Fibroblast of the conjunctiva (primary cell): ENCODE measurements around the gene RPL4.
"Not testable (repeated sequence)": the region's sequence is repeated elsewhere in the genome, so short reads cannot be mapped to it uniquely, and the experiment has no call there.

Experiments
- DNase-seq: peaks from one replicate; pipeline ENCODE4 v3.0.0-alpha.2; 2010; ENCODE audit warnings: low read depth

RPL4 gene

DNA sequence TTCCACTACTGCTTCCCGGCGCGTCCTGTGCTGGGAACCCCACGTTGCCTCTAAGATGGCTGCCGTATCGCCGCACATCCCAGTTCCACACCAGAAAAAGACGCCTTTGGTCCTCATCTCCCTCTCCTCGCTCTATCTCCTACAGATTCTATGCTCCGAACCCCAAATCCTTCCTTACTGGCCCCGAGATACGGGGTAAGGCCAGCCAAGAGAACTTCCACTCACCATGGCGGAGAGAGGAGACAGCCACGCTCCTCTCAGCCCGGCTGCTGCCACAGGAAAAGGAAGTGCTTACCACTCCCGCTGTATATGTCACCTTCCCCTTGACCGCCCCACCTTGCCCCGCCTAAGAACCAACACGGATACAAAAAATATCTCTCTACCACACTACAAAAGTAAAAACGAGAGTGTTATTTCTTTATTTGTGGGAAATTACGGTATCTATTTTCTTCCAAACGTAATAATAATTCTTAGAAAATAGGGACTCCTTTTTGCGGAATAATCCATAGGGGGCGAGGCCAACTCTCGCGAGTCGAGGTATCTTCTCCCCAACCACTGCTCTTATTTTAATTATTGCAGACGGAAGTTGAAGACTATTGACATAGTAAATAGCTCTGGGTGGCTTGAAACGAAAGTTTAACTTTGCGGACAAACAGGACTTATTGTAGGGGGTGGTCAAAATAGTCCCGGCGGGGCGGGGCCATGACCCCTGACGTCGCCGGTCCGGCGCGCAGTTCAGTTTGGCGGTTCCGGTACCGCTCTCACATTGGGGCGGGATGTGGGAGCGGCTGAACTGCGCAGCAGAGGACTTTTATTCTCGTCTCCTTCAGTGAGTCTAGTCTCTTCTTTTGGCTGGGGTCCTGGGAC lies at the start of gene RPL4, which contains the start of gene ZWILCH:
TSS of gene RPL4 (minus strand) at position 293 of the 867 bp plus-strand sequence. CDS start at position 228, 65 bp downstream.
TSS of gene ZWILCH (plus strand) at position 764 of the 867 bp plus-strand sequence. CDS start at position 777, 13 bp downstream.
- DNase-seq = peak; percentile 78

DNA sequence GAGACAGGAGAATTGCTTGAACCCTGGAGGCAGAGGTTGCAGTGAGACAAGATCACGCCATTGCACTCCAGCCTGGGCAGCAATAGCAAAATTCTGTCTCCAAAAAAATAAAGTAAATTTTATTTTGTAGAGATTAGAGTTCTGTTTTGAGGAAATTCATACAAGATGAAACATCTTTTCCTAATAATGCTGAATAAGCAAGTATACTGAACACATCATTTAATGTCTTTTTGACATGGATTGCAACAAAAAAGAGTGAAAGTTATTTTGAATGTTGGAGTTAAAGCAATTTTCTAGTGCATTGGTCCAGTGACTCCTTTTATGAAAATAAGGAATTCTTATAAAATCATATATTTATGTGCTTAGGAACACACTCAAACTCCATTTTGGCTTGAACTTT lies 40.6 kb upstream of the RPL4 start:
- DNase-seq = no peak

DNA sequence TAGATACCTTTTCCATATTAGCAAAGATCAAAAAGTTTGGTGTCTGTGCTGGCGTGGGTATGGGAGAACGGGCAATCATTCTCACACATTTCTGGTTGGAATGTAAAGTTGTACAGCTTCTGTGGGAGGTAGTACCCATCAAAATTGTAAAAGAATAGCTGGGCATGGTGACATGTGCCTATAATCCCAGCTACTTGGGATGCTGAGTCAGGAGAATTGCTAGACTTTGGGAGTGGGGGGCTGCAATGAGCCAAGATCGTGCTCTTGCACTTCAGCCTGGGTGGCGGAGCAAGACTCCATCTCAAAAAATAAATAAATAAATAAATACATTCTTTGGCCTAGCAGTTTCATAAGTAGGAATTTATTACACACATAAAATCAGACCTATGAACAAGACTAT lies 38.2 kb upstream of the RPL4 start:
- DNase-seq = no peak

DNA sequence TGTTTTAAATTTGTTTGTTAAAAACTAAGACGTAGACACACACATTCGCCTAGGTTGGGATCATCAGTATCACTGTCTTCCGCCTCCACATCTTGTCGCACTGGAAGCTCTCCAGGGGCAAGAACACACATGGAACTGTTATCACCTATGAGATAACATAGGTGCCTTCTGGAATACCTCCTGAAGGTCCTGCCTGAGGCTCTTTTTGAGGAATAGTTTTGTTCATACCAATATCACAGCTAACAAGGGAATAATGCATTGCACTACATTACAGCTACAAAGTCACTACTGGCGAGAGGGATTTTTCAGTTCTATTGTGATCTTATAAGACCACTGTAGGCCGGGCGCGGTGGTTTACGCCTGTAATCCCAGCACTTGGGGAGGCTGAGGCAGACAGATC lies 30.4 kb upstream of the RPL4 start:
- no peak for DNase-seq

DNA sequence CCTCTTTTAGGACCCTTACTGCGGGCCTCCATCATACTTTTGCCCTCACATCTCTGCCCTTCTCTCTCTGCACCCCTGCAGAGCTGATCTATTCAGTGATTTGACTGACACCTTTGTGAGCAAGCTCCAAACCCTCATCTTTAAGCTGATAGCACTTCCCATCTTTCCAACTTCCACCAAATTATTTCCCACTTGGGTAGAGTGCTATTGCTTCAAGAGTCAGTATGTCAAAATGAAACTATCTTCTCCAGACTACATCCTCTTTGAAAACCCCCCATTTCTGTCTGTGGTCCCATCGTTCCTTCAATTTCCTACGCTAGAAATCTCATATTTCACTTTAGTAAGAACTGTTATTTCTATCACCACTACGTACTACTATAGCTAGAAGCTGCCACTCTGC lies 20.2 kb upstream of the RPL4 start:
- DNase-seq = no peak

DNA sequence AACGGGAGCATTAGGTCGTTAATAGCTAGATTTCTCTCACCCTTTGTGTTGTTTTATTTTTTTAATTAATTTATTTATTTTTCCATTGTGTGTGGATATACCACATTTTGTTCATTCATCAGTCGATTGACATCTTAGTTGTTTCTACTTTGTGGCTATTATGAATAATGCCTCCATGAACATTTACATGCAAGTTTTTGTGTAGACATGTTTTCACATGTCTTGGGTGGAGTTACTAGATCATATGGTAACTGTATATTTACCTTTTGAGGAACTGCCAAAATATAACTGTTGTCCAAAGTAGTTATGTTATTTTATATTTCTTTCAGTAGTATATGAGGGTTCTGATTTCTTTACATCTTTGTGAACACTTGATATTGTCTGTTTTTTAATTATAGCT lies 19.3 kb upstream of the RPL4 start:
- no peak for DNase-seq

DNA sequence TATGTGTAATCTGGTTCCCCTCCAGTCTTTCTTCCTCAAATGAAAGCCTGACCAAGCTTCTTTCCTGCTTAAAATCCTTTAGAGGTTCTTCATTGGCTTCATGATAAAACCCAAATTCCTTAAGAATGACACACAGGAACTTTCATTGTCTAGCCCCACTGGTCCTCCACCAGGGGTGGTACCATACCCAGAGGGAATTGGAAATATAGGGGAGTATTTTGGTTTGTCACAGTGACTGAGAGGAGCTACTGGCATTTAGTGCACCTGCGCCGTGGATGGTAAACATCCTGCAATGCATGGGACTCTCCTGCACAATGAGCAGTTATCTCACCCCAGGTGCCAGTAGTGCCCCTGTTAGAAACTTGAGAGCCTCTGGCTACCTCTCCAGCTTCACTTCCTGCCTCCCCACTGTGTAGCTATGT lies 11.3 kb upstream of the RPL4 start:
- no peak for DNase-seq

DNA sequence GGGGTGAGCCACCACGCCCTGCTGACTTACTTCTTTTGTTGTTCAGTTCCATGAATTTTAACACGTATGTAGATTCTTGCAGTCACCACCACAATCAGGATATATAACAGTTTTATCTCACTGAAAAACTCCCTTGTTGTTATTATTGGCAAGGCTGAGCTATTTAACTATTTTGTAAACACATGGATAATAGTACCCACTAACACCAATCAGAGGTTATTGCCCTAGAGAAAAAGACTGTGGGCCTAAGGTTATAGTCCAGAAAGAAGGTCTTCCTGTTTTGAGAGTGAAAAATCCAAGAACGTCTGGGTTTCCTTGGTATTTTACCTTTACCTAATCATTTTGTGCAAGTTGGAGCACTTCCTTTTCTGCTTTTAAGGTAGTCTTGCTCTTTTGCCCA lies 9.9 kb upstream of the RPL4 start:
- no peak for DNase-seq

DNA sequence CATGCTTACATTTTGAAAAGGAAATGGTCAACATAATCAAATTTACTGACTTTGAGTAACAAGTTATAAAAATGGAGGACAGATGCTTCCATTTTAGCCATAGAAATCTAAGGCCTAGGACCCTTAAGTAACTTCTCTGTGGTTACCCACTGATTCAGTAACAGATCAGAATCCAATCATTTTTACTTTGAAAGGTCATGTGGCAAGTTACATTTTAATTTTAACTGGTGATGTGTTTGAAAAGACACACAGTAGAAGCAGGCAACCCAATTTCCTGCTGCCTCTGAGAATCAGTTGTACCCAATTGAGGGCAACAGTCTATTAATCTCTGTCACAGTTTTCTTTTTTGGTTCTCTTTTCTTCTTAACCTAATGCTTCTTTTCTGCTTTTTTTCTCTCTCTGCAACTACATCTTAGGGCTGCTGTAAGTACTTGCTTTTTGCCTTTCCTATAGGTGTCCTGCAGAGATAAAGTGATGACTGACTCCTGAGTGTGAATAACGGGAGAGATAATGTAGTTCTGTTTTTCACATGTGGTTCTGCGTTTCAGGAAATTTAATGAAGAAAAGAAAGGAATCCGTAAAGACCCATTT lies 3.7 kb upstream of the RPL4 start:
- no peak for DNase-seq

DNA sequence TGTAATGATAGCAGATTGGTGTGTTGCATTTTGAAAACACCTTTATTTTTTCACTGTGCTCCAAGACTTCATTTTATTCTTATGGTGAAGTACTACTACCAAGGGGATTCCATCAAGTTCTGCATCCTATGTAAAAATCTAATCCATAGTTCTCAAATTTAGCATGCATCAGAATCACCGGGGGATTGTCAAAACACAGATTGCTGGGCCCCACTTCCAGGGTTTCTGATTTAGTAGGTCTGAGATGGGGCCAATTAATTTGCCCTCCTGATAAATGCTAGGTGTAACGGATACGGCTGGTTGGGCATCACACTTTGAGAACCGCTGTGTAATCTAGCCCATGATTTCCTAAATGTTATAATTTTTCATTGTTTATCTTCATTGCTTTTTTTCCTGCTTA lies 1.2 kb upstream of the RPL4 start:
- DNase-seq = no peak

DNA sequence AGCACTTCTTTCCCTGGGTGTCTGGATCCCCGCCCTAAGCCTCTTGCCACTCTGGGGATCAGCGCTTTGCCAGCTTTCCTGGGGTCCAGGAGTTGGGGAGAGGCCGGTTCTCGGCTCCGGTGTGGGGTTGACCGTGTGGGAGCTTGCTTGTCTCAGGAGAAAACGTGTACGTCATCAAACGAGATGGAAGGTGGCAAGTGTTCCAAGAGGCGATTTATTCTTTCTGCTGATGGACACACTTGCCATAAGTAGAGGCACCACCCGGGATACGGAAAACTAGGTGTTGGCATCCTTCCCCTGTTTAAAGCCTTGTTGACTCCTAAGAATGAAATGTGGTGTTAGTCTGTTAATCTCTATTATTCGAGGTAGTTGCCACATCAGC lies 766 bp upstream of the RPL4 start:
- no peak for DNase-seq

DNA sequence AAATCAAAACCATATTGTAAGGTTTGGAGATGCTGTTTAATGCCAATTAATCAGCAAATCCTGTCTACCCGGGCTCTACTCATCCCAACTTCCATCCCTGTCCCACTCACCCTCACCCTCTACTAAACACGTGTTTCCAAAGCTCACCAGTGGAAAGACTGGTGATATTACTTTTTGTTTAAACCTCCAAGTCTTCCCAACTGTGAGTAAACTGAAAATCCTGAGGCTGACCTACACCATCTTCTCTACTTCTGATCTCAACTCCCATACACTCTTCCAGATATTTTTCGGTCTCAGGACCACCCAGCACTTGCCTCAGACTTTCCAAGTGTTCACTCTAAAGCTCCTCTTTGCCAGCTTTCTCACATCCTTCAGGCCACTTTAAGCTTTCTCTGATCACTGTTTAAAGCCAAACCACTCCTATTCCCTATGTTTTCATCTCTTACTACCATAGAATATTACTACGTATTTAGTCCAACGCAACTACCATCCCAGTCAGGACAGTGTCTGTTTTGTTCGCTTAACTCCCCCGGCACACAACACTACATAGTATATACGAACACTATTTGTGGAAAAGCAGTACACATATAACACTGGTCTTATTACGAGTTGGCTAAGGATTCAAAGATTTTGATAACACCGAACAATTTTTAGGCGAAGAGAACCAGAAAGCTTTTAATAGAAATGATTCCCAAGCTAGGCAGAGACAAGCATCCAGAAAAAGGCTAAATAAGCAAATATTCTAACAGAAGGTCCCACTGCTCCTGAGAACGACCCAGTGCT lies 684 bp downstream of the RPL4 start:
- no peak for DNase-seq

DNA sequence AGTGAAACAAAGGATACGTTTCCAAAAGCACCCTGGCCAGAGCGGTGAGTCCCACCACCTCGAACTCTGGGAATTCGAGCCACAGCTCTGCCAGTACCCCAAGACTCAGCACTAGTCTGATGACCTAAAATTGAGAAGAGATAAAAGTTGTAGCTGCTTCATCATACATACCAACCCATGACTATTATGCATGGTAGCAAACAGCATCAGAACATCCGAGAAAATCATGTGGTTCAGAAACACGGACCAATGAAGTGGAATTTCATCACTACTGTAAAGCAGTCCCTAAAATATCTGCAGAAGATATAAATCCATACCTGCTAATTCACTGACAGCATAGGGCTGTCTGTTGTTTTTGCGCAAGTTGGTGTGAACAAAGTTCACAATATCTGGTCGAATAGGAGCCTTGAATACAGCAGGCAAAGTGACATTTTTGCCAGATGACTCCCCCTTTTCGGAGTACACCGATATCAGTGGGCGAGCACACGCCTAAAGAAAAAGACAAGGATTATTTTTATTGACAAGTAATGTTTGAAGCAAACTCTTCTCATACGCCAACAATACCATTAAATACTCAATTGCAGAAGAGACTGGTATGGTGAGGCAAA lies 1.5 kb downstream of the RPL4 start:
- not testable (repeated sequence) for DNase-seq

DNA sequence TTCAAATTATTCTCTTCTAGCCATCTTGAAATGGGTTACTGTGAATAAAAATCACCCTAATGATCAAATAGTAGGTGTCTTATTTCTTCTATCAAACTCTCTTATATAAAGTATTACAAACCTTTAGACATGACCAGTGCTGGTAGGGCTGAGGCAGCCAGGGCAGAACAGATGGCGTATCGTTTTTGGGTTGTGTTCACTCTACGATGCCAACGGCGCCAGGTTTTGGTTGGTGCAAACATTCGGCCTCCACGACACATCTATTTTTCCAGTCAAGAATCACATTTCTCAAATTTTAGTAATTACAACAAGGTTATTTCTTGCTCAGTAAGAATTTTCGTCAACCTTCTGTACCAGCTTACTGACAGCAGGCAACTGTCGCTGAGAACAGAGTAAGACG lies 2.2 kb downstream of the RPL4 start:
- no peak for DNase-seq

DNA sequence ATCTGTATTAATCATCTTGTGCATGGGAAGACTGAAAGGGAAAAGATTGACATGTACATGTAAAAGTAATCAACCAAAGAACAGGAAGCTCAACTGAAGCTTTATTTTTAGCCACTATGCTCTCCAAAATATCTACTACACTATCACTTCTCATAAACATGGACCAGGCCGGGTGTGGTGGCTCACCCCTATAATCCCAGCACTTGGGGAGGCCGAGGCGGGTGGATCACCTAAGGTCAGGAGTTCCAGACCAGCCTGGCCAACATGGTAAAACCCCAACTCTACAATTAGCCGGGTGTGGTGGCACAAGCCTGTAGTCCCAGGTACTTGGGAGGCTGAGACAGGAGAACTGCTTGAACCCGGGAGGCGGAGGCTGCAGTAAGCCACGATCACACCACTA lies 4.3 kb downstream of the RPL4 start:
- not testable (repeated sequence) for DNase-seq

DNA sequence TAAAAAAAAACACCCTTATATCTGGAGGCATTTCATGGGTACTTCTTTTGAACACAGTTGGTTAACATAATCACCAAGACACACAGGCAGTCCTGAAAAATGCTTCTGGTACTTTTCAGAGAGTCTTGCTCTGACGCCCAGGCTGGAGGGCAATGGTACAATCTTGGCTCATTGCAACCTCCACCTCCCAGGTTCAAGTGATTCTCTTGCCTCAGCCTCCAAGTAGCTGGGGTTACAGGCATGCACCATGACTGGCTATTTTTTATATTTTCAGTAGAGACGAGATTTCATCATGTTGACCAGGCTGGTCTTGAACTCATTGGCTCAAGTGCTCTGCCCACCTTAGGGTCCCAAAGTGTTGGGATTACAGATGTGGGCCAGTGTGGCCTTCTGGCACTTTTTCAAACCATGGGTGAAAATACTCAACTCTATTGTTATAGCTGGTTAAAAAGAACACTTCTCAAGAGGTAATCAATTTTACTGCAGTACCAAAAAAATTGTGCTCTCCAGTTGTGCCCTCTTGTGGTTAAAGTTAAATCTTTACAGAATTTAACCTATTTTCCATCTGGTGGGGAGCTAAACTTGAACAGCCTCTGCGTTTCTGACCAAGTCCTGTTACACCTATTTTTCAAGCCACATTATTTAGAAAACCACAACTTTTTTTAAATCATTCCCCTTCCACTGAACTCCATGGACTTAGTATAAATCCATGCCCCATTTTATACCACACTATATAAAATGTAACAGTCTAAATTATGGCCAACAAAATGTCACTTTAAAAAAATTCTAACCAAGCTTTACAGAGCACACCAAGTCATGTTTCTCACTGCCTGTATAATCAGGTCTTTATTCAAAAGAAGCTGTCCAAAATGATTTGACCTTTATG lies 5.9 kb downstream of the RPL4 start:
- DNase-seq = no peak

DNA sequence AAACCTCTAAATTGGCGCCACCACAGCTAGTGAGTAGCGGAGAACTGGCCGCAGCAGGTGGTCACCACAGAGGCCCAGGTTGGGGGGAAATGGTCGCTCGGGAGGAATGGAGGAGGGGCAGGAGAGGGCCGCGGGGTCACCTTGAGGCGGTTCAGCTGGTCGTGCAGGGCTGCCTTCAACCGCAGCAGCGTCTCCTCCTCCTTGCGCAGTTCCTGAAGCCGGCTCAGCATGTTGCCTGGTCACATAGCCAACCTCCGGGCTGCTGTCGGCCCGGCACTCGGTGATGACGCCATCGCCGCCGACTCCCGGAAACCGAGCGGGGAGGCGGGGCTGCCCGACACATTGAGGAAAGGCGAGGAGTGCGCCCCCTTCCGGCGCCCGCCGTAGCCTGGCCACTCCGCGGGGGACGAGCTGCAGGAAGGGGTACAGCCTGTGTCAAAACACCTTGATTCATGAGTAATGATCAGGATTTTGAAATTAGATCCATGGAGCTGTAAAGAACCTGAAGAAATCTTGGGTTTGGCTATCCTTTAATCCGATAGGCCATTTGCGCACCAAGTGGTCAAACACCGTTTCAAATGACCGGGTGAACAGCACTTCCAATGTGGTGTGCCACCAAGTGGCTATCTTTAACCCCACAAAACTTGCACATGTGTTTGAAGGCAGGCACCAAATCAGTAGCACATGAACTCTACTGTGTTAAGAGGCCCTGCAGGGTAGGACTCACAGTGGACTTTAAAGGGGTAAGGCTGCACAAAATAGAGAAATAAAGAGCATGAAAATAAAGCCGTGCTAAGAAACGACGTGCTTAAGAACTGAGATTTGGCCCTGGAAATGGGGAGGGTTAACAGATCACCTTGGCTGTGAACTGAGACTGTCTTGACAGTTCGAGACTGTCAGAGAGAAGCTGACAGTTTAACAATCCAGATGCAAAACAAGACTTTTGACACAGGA lies 6.9 kb downstream of the RPL4 start, which contains the start of gene SNAPC5:
TSS of gene SNAPC5 (minus strand) at position 261 of the 954 bp plus-strand sequence. CDS start at position 230, 31 bp downstream.
- peak; percentile 85 for DNase-seq

DNA sequence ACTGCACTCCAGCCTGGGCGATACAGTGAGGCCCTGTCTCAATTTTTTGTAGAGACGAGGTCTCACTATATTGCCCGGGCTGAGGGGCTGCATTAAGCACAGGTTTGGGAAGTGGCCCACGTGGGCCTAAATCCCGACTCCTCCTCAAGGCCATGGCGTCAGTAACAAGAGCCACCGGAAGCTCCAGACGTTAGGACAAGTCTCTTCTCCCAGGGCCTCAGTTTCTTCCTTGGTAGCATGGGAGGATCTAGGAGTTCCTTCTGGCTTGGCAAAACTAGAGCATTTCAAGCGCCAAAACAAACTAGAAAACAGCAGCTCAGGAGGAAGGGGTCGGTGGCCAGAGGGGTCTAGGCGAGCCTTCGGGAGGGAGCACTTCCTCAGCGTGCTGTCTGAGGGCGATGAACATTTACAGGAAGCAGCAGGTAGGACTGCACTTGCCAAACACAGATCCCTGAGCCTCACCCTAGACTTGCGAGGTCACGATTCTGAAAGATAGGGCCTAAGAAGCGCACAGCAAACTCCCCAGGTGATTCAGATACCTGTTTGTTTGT lies 7.6 kb downstream of the RPL4 start:
- DNase-seq = no peak

DNA sequence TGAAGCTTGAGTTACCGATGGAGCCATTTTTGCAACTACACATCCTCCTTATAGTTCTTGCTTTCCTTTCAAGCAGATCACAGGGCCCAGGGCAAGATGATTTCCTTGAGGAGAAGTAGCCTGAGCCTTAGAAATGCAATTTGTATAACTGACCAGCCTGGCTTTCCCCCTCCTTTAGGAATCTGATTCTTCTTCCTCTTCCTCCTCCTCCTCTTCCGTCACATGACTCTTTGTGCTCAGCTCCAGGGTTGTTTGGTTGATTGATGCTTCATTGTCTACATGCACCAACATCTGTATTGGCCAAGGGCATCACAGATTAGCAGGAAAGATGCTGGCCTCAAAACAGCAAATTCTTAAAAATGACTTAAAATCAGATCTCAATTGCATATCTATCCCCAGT lies 10.4 kb downstream of the RPL4 start:
- no peak for DNase-seq

DNA sequence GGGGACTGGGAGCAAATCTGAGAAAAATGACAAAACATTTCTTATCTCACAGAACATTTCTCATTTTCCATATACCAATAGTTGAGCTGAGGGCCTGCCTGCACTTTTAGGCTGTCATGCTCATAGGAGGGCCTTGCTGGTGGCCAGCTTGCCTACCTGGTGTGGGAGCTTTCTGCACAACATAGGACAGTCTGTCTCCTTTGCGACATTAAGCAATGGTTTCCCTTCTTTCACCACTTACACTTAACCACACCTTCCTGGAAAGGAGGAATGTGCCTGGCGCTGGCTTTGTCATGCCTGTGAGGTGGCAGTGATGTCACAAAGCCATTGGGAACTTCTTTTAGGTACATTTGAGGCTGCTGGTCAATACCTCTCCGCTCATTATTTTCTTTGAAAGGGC lies 12.8 kb downstream of the RPL4 start:
- no peak for DNase-seq
